Heart left ventricle (tissue), 13 donors: Measurements from ENCODE around the gene FAU.

Experiments used
- CTCF ChIP-seq, 12 donors: fragments of 200-600 bp; sonication (generic) in 4 of 12; IDR thresholded peaks; one replicate each; pipeline versions ENCODE4 v1.5.0 to v1.8.0; 2018 to 2022; ENCODE audit warnings: antibody characterized with exemption in 12 of 12, mild to moderate bottlenecking in 5 of 12
- POLR2A ChIP-seq, 2 donors: fragments of 450-650 bp; IDR thresholded peaks; one replicate each; pipeline ENCODE4 v1.6.1; 2017; ENCODE audit warnings: antibody characterized with exemption in 2 of 2, mild to moderate bottlenecking in 2 of 2, moderate library complexity in 2 of 2
- donor health status: ischemic (EF 13 %, LVEDD 7.1; RV severe dilation, severe dysfunction).
- donor health status: DM: no; HTN: yes; CAD: no.
- donor health status: DM: no; HTN: no; CAD: no.
- donor health status: ischemic (EF 25% LVEDD 6.9; RV normal size, moderate dysfunction).
- donor health status: ischemic (EF 25% LVEDD 5.7; RV mildly dilated, moderate dysfunction).
- donor health status: ischemic (EF 35%, LVEDD 5.7; RV mildly dilated, moderate dysfunction).
- donor health status: nonischemic (EF 11% LVEDD 7.7; RV severe dilation, severe dysfunction).
- donor health status: DM: yes; HTN: yes; CAD: no.
- donor health status: PGD.
- donor health status: ischemic (EF 29% LVEDD 5.4; RV normal size, mild dysfunction).
- donor health status: nonischemic (EF 23%, LVEDD 6.1; RV moderate dilation, normal function).

DNA sequence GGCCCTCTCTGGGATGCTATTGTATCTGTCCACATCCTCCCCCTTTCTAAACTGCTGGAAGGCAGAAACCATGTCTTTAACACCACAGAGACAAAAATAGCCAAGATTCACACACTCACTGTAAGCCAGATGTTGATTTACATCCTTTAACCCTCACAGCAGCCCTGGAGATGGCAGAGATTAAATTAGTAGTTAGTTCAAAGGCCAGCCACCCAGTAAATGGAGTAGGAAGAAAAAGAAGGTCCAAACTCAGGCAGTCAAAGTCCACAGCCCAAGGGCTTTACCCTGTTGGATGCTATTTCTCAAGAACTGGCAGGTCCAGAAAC is 2.3 kb downstream of the FAU start:
- TF ChIP-seq CTCF (IDR thresholded peaks at IDR 0.05) (no peak), POLR2A (IDR thresholded peaks at IDR 0.05) (no peak)
